ENCODE measurements around the gene IGF1R.

The IGF1R gene

GRCh38 chr15:98723195-98723594 lies 74.9 kb downstream of the IGF1R start:
- no peak for DNase-seq (ENCODE audit: low read depth)
- no peak overlapping the region for H3K4me3 ChIP-seq (ENCODE audit: low read depth, low read length)
- TF ChIP-seq CTCF (IDR thresholded peaks at IDR 0.05; ENCODE audit: low read depth, low read length, missing control alignments), result no peak

GRCh38 chr15:98724048-98724447 lies 75.7 kb downstream of the IGF1R start:
- TF ChIP-seq CTCF (IDR thresholded peaks at IDR 0.05; ENCODE audit: low read depth, low read length, missing control alignments), result no peak

GRCh38 chr15:98724494-98724893 lies 76.2 kb downstream of the IGF1R start:
- no peak for TF ChIP-seq CTCF (IDR thresholded peaks at IDR 0.05; ENCODE audit: low read depth, low read length, missing control alignments)
- DNase-seq (ENCODE audit: low read depth), result no peak
- no peak overlapping the region for H3K4me3 ChIP-seq (ENCODE audit: low read depth, low read length)

More at GRCh38 chr15:98724048-98724447, 75.7 kb downstream of the IGF1R start:
- no peak overlapping the region for H3K4me3 ChIP-seq (ENCODE audit: low read depth, low read length)
- no peak for DNase-seq (ENCODE audit: low read depth)

GRCh38 chr15:98725874-98726273 lies 77.5 kb downstream of the IGF1R start:
- no peak overlapping the region for H3K4me3 ChIP-seq (ENCODE audit: low read depth, low read length)
- TF ChIP-seq CTCF (IDR thresholded peaks at IDR 0.05; ENCODE audit: low read depth, low read length, missing control alignments), result no peak
- DNase-seq (ENCODE audit: low read depth), result no peak

GRCh38 chr15:98727115-98728040 lies 79.0 kb downstream of the IGF1R start:
- H3K4me3 ChIP-seq (ENCODE audit: low read depth, low read length), result no peak overlapping the region
- no peak for DNase-seq (ENCODE audit: low read depth)

GRCh38 chr15:98728082-98728810 lies 79.9 kb downstream of the IGF1R start:
- no peak overlapping the region for H3K4me3 ChIP-seq (ENCODE audit: low read depth, low read length)
- no peak for TF ChIP-seq CTCF (IDR thresholded peaks at IDR 0.05; ENCODE audit: low read depth, low read length, missing control alignments)
- DNase-seq (ENCODE audit: low read depth), result no peak

More at GRCh38 chr15:98727115-98728040, 79.0 kb downstream of the IGF1R start:
- TF ChIP-seq CTCF (IDR thresholded peaks at IDR 0.05; ENCODE audit: low read depth, low read length, missing control alignments), result no peak

All from GM12864 (cell line).